B cell (primary cell): ENCODE results near the gene HABP4. TPM values are rescaled to one million over a fixed set of nuclear protein-coding genes. Genes with fewer than 3 reads are reported as not detected.

Experiments used
- ATAC-seq: fragments of 200-7000 bp; cut with Tn5 transposase; one replicate; pipeline ENCODE4 v1.10.0; 2021; ENCODE audit warnings: low read depth, mild to moderate bottlenecking, moderate number of reproducible peaks, moderate library complexity
- CTCF ChIA-PET: fragments of 350-600 bp; sonication (Branson Sonifier 250); formaldehyde crosslinking; loops from one replicate; lab custom pipeline; 2021; ENCODE audit warnings: antibody characterized with exemption, inconsistent platforms; lab: Charles Lee
- POLR2A ChIA-PET: fragments of 350-600 bp; sonication (Branson Sonifier 250); formaldehyde crosslinking; loops from one replicate; lab custom pipeline; 2021; ENCODE audit warnings: antibody characterized with exemption; lab: Charles Lee
- DNase-seq: peaks from one replicate; pipeline ENCODE4 v3.0.0; 2013
- H2AFZ ChIP-seq: 2 replicates; pipeline ENCODE4 v1.6.1; 2012; ENCODE audit warnings: mild to moderate bottlenecking, low read depth, low read length; ENCODE audit not compliant: insufficient read depth, poor library complexity, severe bottlenecking
- H3K27ac ChIP-seq, 2 donors: 1 replicate in 1 of 2; 2 replicates in 1 of 2; pipeline ENCODE4 v1.5.1; 2012 to 2013; ENCODE audit warnings: low read length in 2 of 2, mild to moderate bottlenecking in 2 of 2, moderate library complexity in 1 of 2
- H3K27me3 ChIP-seq, 4 experiments: fragments of 200-600 bp in 1 of 4; sonication (generic) in 1 of 4; replicated peaks in 1 of 4; 1 replicate in 2 of 4; 2 replicates in 2 of 4; pipeline versions ENCODE4 v1.6.1 to v1.7.0; 2013 to 2016; ENCODE audit warnings: low read length in 3 of 4, mild to moderate bottlenecking in 2 of 4, mixed read lengths in 1 of 4, moderate library complexity in 1 of 4; ENCODE audit not compliant: insufficient read depth in 4 of 4, control insufficient read depth in 3 of 4; ENCODE audit errors: control extremely low read depth in 1 of 4
- H3K36me3 ChIP-seq, 2 experiments: replicated peaks in 1 of 2; 1 replicate in 1 of 2; 2 replicates in 1 of 2; pipeline versions ENCODE4 v1.6.1 to v1.7.1; 2013; ENCODE audit warnings: low read length in 1 of 2; ENCODE audit not compliant: insufficient read depth in 2 of 2, control insufficient read depth in 1 of 2; ENCODE audit errors: control extremely low read depth in 1 of 2, extremely low read depth in 1 of 2
- H3K4me1 ChIP-seq, 2 donors: fragments of 200-600 bp in 1 of 2; sonication (generic) in 1 of 2; 1 replicate in 1 of 2; 2 replicates in 1 of 2; pipeline versions ENCODE4 v1.5.1 to v1.6.1; 2013 to 2017; ENCODE audit warnings: low read length in 2 of 2; ENCODE audit not compliant: control insufficient read depth in 2 of 2, insufficient read depth in 2 of 2
- H3K4me2 ChIP-seq: replicated peaks from 2 replicates; pipeline ENCODE3; 2012; ENCODE audit warnings: mild to moderate bottlenecking, low read depth, low read length; ENCODE audit not compliant: poor library complexity, severe bottlenecking
- H3K4me3 ChIP-seq, 5 experiments: fragments of 200-600 bp in 1 of 5; sonication (generic) in 1 of 5; 1 replicate in 3 of 5; 2 replicates in 2 of 5; pipeline versions ENCODE4 v1.5.1 to v1.7.0; 2011 to 2016; ENCODE audit warnings: low read length in 4 of 5, mild to moderate bottlenecking in 4 of 5, low read depth in 2 of 5, control low read depth in 1 of 5, moderate library complexity in 1 of 5; ENCODE audit not compliant: insufficient read depth in 1 of 5; ENCODE audit errors: control extremely low read depth in 1 of 5, extremely low read depth in 1 of 5
- H3K79me2 ChIP-seq: fragments of 200-600 bp; sonication (generic); one replicate; pipeline ENCODE4 v1.6.0; 2016; ENCODE audit warnings: low read length; ENCODE audit not compliant: control insufficient read depth, insufficient read depth
- H3K9ac ChIP-seq: fragments of 200-600 bp; sonication (generic); 2 replicates; pipeline ENCODE4 v1.6.1; 2017; ENCODE audit warnings: mild to moderate bottlenecking, low read length, moderate library complexity
- H3K9me3 ChIP-seq, 3 donors: one replicate each; pipeline versions ENCODE4 v1.6.1 to v1.7.1; 2013; ENCODE audit warnings: low read length in 2 of 3; ENCODE audit not compliant: control insufficient read depth in 2 of 3, insufficient read depth in 1 of 3; ENCODE audit errors: control extremely low read depth in 1 of 3
- H4K20me1 ChIP-seq: 2 replicates; pipeline ENCODE4 v1.6.0; 2012; ENCODE audit warnings: mild to moderate bottlenecking, low read length; ENCODE audit not compliant: insufficient read depth, control insufficient read depth, poor library complexity, severe bottlenecking
- H3K27ac Mint-ChIP-seq: one replicate; pipeline ENCODE4 v1.8.0; 2021; ENCODE audit warnings: mixed read lengths
- H3K27me3 Mint-ChIP-seq: one replicate; pipeline ENCODE4 v1.8.0; 2021; ENCODE audit warnings: mixed read lengths
- H3K4me1 Mint-ChIP-seq: one replicate; pipeline ENCODE4 v1.8.0; 2021; ENCODE audit warnings: mixed read lengths
- H3K4me3 Mint-ChIP-seq: one replicate; pipeline ENCODE4 v1.8.0; 2021; ENCODE audit warnings: mixed read lengths
- H3K9me3 Mint-ChIP-seq: one replicate; pipeline ENCODE4 v1.8.0; 2022; ENCODE audit warnings: mixed read lengths; ENCODE audit not compliant: insufficient read depth
- CTCF ChIP-seq: fragments of 200-600 bp; IDR thresholded peaks from one replicate; pipeline ENCODE4 v1.8.0; 2022; ENCODE audit warnings: antibody characterized with exemption, mild to moderate bottlenecking
- EZH2 ChIP-seq: IDR thresholded peaks from 2 replicates; pipeline ENCODE4 v1.6.1; 2012; ENCODE audit warnings: borderline replicate concordance, low read depth, mild to moderate bottlenecking, moderate library complexity, low read length; ENCODE audit not compliant: insufficient read depth, poor library complexity, severe bottlenecking
- WGBS: methylation state at CpG from one replicate; pipeline ENCODE4 v1.1.5; 2013; ENCODE audit warnings: missing lambda C conversion rate; ENCODE audit not compliant: insufficient coverage; 5-methylcytosine and 5-hydroxymethylcytosine counted together
- intact Hi-C: fragments of 100-400 bp; cut with micrococcal nuclease; formaldehyde crosslinking; loops from one replicate; pipeline ENCODE4 v1.10.0; 2022
- polyA minus RNA-seq: library from RNA; depleted of rRNA, polyadenylated mRNA; stranded (reverse); fragments of >200 nt; gene quantifications from 2 replicates; pipeline ENCODE4 v1.2.3, GENCODE V29; 2012
- polyA plus RNA-seq: library from polyadenylated mRNA; depleted of rRNA; stranded (reverse); fragments of >200 nt; gene quantifications from 2 replicates; pipeline ENCODE4 v1.2.3, GENCODE V29; 2012
- total RNA-seq, 2 donors: library from RNA; stranded (reverse); fragments of 120-200 nt in 1 of 2; gene quantifications; 1 replicate in 1 of 2; 2 replicates in 1 of 2; pipeline versions ENCODE4 v1.2.3 to v1.2.4, GENCODE V29; 2013 to 2022

The HABP4 gene
- total RNA-seq (14.1 and 15.0 TPM in 2 replicates), polyA plus RNA-seq (3.3 and 4.1 TPM in 2 replicates), polyA minus RNA-seq (3.8 and 3.9 TPM in 2 replicates)
- total RNA-seq (2013): 7.8 TPM

- H3K27ac ChIP-seq: no peak within 1 kb of the TSS
- H3K4me3 Mint-ChIP-seq: peak within 1 kb of the TSS; percentile 94
- peak within 1 kb of the TSS; percentile 83 for H3K27ac Mint-ChIP-seq
- peak within 1 kb of the TSS; percentile 59 to 74 (median 65) for H3K4me3 ChIP-seq
- WGBS: under 1% methylated on average over 108 of the region's 108 CpGs
- peaks cover 14% of the 10 kb centered on the region for H3K4me1 Mint-ChIP-seq
- H3K79me2 ChIP-seq: peaks cover 10% of the 10 kb centered on the region
- peaks cover 7% of the 10 kb centered on the region for H3K27me3 Mint-ChIP-seq
- no peak for TF ChIP-seq EZH2
- no peak for TF ChIP-seq CTCF
- DNase-seq (peak; percentile 96), ATAC-seq (peak; percentile 95)
- H2AFZ ChIP-seq: peak within 1 kb of the TSS; percentile 73
- ChIA-PET POLR2A (interaction anchor here (0.5 to 1.4 kb wide), 5 partner anchors 17 to 36 kb away, joined by 3 to 9 read pairs (median 4); partner anchors contain the start of gene ZNF367), CTCF (interaction anchor here (0.7 to 1.8 kb wide), 12 partner anchors 24 to 122 kb away, joined by 3 to 19 read pairs (median 4); no protein-coding TSS in a partner anchor)
- H3K36me3 ChIP-seq: no peaks in the 10 kb centered on the region
- peaks cover 0 to 8% (median 0%) of the 10 kb centered on the region in 4 experiments for H3K27me3 ChIP-seq
- no peaks in the 10 kb centered on the region for H3K9me3 Mint-ChIP-seq
- no peaks in the 10 kb centered on the region for H3K9me3 ChIP-seq
- intact Hi-C loops: loop anchor here (1.0 to 10.0 kb wide), 5 partner anchors 32 to 405 kb away; partner anchors contain the start of genes PRXL2C, ZNF367 and ZNF782
- peaks cover 12 to 13% of the 10 kb centered on the region in 2 donors for H3K4me1 ChIP-seq
- peaks cover 5% of the 10 kb centered on the region for H4K20me1 ChIP-seq
- H3K4me2 ChIP-seq: peak within 1 kb of the TSS; percentile 91
- peak within 1 kb of the TSS; percentile 66 for H3K9ac ChIP-seq
These were observed at the start of gene HABP4 for GRCh38 chr9:96449845-96450612. Gene HABP4 (plus strand): TSS chr9:96450169. CDS start chr9:96450280, 111 bp downstream.
